K562 (cell line): ENCODE measurements around the gene MAP1LC3B. TPM values are rescaled to one million over a fixed set of nuclear protein-coding genes. Genes with fewer than 3 reads are reported as not detected.

Source experiments
- ADNP ChIP-seq: fragments of 200-800 bp; sonication (Bioruptor generic); IDR thresholded peaks from 2 replicates; pipeline ENCODE4 v1.6.1; 2016; ENCODE audit warnings: missing genetic modification characterization, missing compliant biosample characterization
- BCLAF1 ChIP-seq, 2 experiments: fragments of 450-650 bp in 1 of 2; IDR thresholded peaks; 2 replicates each; pipeline ENCODE4 v1.6.1; 2011 to 2017; ENCODE audit warnings: low read depth in 2 of 2, antibody characterized with exemption in 1 of 2, borderline replicate concordance in 1 of 2, low read length in 1 of 2, mild to moderate bottlenecking in 1 of 2, mixed read lengths in 1 of 2; ENCODE audit not compliant: control insufficient read depth in 1 of 2
- BRD4 ChIP-seq: fragments of 200-600 bp; sonication (generic); IDR thresholded peaks from 2 replicates; pipeline ENCODE4 v1.6.1; 2017; ENCODE audit warnings: inconsistent platforms
- CTBP1 ChIP-seq: fragments of 450-650 bp; IDR thresholded peaks from 2 replicates; pipeline ENCODE4 v1.6.1; 2016; ENCODE audit warnings: borderline replicate concordance
- DEAF1 ChIP-seq: fragments of 450-650 bp; formaldehyde crosslinking; IDR thresholded peaks from 2 replicates; pipeline ENCODE4 v1.4.0; 2020; ENCODE audit warnings: mild to moderate bottlenecking, moderate library complexity
- DMBX1 ChIP-seq: fragments of 250-450 bp; sonication (Bioruptor Pico); IDR thresholded peaks from 2 replicates; pipeline ENCODE4 v1.8.0; 2022; ENCODE audit warnings: inconsistent platforms, mild to moderate bottlenecking, moderate library complexity, borderline replicate concordance
- DNMT1 ChIP-seq: fragments of 450-650 bp; IDR thresholded peaks from 2 replicates; pipeline ENCODE4 v1.6.1; 2016; ENCODE audit warnings: antibody characterized with exemption, mild to moderate bottlenecking
- EHMT2 ChIP-seq: fragments of 450-650 bp; IDR thresholded peaks from 2 replicates; pipeline ENCODE4 v1.6.1; 2018; ENCODE audit warnings: antibody characterized with exemption
- EZH2 ChIP-seq: IDR thresholded peaks from 2 replicates; pipeline ENCODE4 v1.6.1; 2012; ENCODE audit warnings: low read depth, mild to moderate bottlenecking, inconsistent platforms, low read length, borderline replicate concordance
- JUND ChIP-seq, 2 experiments: IDR thresholded peaks; 2 replicates in 1 of 2; 3 replicates in 1 of 2; pipeline ENCODE4 v1.6.1; 2011; ENCODE audit warnings: borderline replicate concordance in 2 of 2, low read depth in 2 of 2, low read length in 2 of 2, improper control_type of control experiment in 1 of 2, missing biosample characterization in 1 of 2, missing genetic modification characterization in 1 of 2, missing genetic modification reagents in 1 of 2
- MCM3 ChIP-seq: fragments of 450-650 bp; IDR thresholded peaks from 2 replicates; pipeline ENCODE4 v1.6.1; 2016
- NFRKB ChIP-seq: fragments of 450-650 bp; IDR thresholded peaks from 2 replicates; pipeline ENCODE4 v1.6.1; 2016; ENCODE audit warnings: low read depth
- PML ChIP-seq: IDR thresholded peaks from 2 replicates; pipeline ENCODE4 v1.6.1; 2012; ENCODE audit warnings: low read length, inconsistent platforms
- PTRF ChIP-seq: fragments of 450-650 bp; IDR thresholded peaks from 2 replicates; pipeline ENCODE4 v1.6.1; 2016; ENCODE audit warnings: mild to moderate bottlenecking, missing genetic modification characterization, missing compliant biosample characterization
- RBM17 ChIP-seq: fragments of 200-400 bp; formaldehyde crosslinking; IDR thresholded peaks from 2 replicates; pipeline ENCODE4 v1.6.1; 2017; ENCODE audit warnings: low read depth, mild to moderate bottlenecking, low read length, borderline replicate concordance
- RBM22 ChIP-seq: fragments of 200-400 bp; formaldehyde crosslinking; IDR thresholded peaks from 2 replicates; pipeline ENCODE4 v1.6.1; 2018; ENCODE audit warnings: low read length, low read depth; ENCODE audit not compliant: poor library complexity, severe bottlenecking
- SAFB ChIP-seq: fragments of 200-400 bp; formaldehyde crosslinking; IDR thresholded peaks from 2 replicates; pipeline ENCODE4 v1.6.1; 2017; ENCODE audit warnings: low read depth, low read length, borderline replicate concordance
- STAT5A ChIP-seq: IDR thresholded peaks from 2 replicates; pipeline ENCODE4 v1.6.1; 2012; ENCODE audit warnings: low read length, inconsistent platforms, borderline replicate concordance
- TCF3 ChIP-seq: sonication (generic); formaldehyde crosslinking; IDR thresholded peaks from 2 replicates; pipeline ENCODE4 v1.4.0; 2020; ENCODE audit warnings: mild to moderate bottlenecking, missing genetic modification reagents
- TCF7L2 ChIP-seq: fragments of 150-350 bp; IDR thresholded peaks from 2 replicates; pipeline ENCODE4 v1.6.1; 2016; ENCODE audit warnings: low read depth, mild to moderate bottlenecking, low read length, moderate library complexity
- ZEB2 ChIP-seq: fragments of 450-650 bp; IDR thresholded peaks from 2 replicates; pipeline ENCODE4 v1.6.1; 2016
- ZNF175 ChIP-seq: fragments of 200-800 bp; sonication (Bioruptor generic); IDR thresholded peaks from 2 replicates; pipeline ENCODE4 v1.6.1; 2016; ENCODE audit warnings: low read depth, mild to moderate bottlenecking, missing genetic modification characterization, missing compliant biosample characterization
- polyA plus RNA-seq, 8 experiments: library from polyadenylated mRNA; depleted of rRNA in 4 of 8; stranded (reverse) in 5 of 8; unstranded in 3 of 8; fragments of >200 nt; fragmentation: Nextera tagmentation in 2 of 8; fragmentation: Illumina TruSeq in 1 of 8; extraction: Ambion mirVana in 2 of 8; extraction: Trizol in 1 of 8; gene quantifications; 2 replicates each; pipeline versions ENCODE4 v1.2.1 to v1.2.3, GENCODE V29; 2011 to 2014; ENCODE audit warnings: inconsistent platforms in 1 of 8, missing spikeins in 1 of 8
- total RNA-seq, 7 experiments: library from RNA; depleted of rRNA in 6 of 7; stranded (reverse); fragments of >200 nt in 6 of 7; fragmentation: Illumina TruSeq in 2 of 7; extraction: Trizol in 2 of 7; gene quantifications; 2 replicates each; pipeline versions ENCODE4 v1.2.1 to v1.2.3, GENCODE V29; 2011 to 2021; ENCODE audit warnings: low replicate concordance in 1 of 7

The MAP1LC3B gene
- total and polyA plus RNA-seq, 9 of the 15 experiments (the other 6 are each of a cell fraction or from before 2014, with no cell fraction given), result 16.0 to 81.5 (median 36.7) TPM

- TF ChIP-seq DEAF1 (no peak), RBM17 (no peak), MCM3 (no peak), DMBX1 (CRISPR knock-in tag) (no peak), RBM22 (peak; percentile 98), TCF7L2 (no peak), NFRKB (no peak), ZEB2 (no peak), EZH2 (no peak), BRD4 (peak; percentile 94), STAT5A (no peak), EHMT2 (no peak), PTRF (tag) (no peak), SAFB (no peak), PML (peak; percentile 42; the same call in 1 of the 2 replicates), CTBP1 (peak; percentile 95), BCLAF1 (IDR thresholded peaks at IDR 0.05; ENCODE audit: borderline replicate concordance in 1 of 2, control insufficient read depth in 1 of 2, low read depth in 2 of 2, low read length in 1 of 2) (no peak), JUND (IDR thresholded peaks at IDR 0.05; ENCODE audit: borderline replicate concordance, low read depth, low read length) (peak; percentile 49; the same call in 1 of the 2 replicates), JUND (tag; IDR thresholded peaks at IDR 0.05; ENCODE audit: borderline replicate concordance, low read depth, low read length) (no peak; the same call in 2 of the 3 replicates), ZNF175 (CRISPR knock-in tag) (no peak), ADNP (tag) (peak; percentile 74; the same call in 1 of the 2 replicates), TCF3 (CRISPR knock-in tag) (no peak; the same call in 1 of the 2 replicates), DNMT1 (no peak)
Observed at GRCh38 chr16:87383505-87384161, 8.5 kb upstream of the MAP1LC3B start, which contains the start of gene FBXO31 (continued).
